Inferior parietal cortex (tissue), 1 donor: Measurements from ENCODE around the gene TRIM66.
"Not testable (repeated sequence)": the region's sequence is repeated elsewhere in the genome, so short reads cannot be mapped to it uniquely, and the experiment has no call there.

Source experiments
- DNase-seq: peaks from one replicate; pipeline ENCODE4 v3.0.0-alpha.2; 2016; ENCODE audit errors: extremely low spot score

TRIM66 gene

DNA sequence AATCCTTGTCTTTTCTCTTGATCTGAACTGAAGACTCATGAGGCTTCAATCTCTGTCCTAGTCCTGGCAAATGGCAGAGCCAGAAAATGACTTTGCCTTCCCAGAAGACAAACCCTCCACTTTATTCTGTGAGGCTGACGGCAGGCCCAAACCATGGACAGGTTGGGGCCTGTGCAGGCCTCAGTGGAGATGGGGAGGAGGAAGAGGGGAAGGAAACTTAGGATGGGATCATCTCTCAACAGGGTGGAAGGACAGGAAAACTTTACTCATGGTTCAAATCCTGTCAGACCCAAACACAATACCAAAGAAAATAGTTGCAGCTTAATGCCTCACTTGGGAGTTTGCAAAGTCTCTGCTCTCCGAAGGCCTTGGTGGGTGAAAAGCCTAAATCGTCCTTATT lies 10.0 kb upstream of the TRIM66 start:
- DNase-seq, result no peak

- no peak for DNase-seq
Measured at GRCh38 chr11:8691601-8692000, 9.1 kb upstream of the TRIM66 start.

- no peak for DNase-seq
Measured at GRCh38 chr11:8690374-8691342, 8.2 kb upstream of the TRIM66 start.

DNA sequence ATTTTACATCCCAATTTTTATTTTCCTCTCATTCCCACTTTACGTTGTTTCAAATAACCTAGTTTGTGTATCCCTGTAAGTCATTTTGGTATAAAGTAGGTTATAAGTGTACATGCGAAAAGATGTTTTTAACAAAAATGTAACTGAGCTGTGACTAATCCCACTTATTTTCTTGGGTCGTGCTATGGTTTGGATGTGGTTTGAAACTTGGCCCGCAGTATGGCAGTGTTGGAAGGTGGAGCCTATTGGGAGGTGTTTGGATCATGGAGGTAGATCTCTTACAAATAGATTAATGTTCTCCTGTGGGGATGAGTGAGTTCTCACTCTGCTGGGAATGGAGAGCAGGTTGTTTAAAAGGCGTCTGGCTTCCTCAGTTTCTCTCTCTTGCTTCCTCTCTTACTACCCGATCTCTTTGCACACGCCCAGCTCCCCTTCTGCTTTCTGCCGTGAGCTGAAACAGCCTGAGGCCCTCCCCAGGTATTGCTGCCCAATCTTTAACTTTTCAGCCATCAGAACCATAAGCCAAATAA lies 7.3 kb upstream of the TRIM66 start:
- no peak for DNase-seq

- peak; percentile 99 for DNase-seq
Measured at GRCh38 chr11:8688414-8689362, 6.2 kb upstream of the TRIM66 start.

DNA sequence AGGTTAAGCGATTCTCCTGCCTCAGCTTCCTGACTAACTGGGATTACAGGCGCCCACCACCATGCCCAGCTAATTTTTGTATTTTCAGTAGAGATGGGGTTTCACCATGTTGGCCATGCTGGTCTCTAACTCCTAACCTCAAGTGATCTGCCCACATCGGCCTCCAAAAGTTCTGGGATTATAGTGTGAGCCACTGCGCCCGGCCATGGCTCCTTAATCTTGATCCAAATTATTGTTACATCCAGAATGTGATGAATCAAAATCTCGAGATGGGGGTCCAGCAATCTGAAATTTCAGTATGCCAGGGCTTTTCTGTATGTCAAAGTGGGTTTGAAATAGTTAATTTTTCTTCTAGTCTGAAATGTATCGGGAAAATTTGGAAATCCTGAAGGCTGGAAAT lies 3.9 kb upstream of the TRIM66 start:
- no peak for DNase-seq

- DNase-seq, result no peak
Measured at GRCh38 chr11:8685820-8686219, 3.4 kb upstream of the TRIM66 start.

DNA sequence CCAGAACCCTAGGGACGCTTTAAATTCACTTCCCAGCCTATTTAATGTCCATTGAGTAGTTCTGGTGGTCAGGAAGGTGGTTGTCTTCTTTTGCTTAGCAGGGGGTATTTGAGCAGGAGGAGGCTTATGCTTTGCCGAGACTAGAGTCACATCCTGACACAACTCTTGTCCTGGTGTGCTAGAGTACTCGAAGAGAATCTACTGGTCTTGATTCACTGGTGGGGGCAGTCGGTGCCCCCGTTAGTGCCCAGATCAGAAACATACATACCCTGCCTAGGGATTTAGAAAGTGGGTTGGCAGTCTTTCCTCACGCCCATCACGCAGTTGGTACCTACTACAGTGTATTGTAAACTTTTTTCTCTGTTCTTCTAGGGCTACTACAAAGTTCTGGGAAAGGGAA lies 2.8 kb upstream of the TRIM66 start:
- DNase-seq, result no peak

GRCh38 chr11:8684600-8685290 lies 2.3 kb upstream of the TRIM66 start:
- DNase-seq, result no peak

DNA sequence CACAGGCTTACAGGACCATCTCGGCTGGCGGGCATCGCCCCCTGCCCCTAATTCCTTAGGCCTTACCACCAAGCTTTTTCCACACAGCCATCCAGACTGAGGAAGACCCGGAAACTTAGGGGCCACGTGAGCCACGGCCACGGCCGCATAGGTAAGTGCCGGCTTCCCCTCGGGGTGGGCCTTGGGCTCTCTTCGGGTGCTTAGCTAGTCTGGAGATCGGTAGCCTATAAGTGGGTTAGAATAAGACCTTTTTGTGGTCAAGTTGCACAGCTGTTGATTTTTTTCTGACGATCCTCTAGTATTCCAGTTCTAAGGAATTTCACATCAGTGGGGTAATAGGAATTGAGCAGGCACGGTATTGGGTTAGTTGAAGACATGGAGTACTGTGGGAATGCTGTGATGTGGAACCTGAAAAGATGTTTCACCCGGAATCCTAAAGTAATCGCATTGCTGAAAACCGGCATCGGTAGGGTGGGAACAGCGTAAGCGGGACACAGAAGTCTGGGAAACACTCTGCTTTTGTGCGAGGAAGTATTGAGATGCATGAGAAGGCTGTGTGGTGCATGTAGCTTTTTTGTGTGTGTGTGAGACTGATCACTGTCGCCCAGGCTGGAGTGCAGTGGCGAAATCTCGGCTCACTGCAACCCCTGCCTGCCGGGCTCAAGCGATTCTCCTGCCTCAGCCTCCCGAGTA lies 796 bp upstream of the TRIM66 start:
- DNase-seq, result no peak

GRCh38 chr11:8681837-8682302 lies 595 bp downstream of the TRIM66 start:
- DNase-seq, result peak; percentile 31

GRCh38 chr11:8679006-8679405 lies 3.5 kb downstream of the TRIM66 start:
- DNase-seq, result no peak

DNA sequence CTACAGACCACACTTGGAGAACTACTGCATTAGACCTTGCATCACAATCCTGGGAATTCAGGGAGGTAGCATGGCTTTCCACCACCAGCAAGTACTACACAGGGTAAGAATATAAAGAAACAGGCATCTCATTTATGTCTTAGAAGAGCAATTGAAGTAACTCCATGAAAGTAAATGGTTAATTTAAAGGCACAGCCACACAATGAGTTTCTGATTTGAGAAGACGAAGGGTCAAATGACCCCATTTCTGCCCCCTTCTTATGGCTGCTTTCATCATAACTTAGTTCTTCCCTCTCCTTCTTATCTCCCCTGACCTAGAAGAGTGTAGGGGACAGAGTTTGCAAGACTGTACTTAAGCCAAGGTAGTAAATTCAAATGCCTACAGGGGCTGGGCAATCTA lies 6.0 kb downstream of the TRIM66 start:
- no peak for DNase-seq

DNA sequence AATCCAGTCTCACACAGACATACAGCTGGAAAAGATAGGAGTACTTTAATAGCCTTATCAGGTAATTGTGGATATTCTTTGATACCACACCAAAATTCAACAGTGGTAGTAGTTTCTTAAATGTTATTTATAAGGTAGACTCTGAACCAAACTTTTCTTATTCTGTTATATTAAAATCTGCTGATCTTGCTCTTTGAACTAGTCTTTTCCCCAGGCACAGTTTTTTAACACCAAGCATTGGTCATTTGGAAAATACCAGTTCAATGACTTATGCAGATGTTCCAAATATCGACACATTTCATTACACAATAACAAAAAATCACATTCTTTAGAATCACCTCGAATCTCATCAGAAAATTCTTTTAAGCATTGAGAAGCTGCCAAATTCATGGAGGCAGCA lies 7.6 kb downstream of the TRIM66 start:
- no peak for DNase-seq

GRCh38 chr11:8672346-8672745 lies 10.1 kb downstream of the TRIM66 start:
- DNase-seq, result no peak

DNA sequence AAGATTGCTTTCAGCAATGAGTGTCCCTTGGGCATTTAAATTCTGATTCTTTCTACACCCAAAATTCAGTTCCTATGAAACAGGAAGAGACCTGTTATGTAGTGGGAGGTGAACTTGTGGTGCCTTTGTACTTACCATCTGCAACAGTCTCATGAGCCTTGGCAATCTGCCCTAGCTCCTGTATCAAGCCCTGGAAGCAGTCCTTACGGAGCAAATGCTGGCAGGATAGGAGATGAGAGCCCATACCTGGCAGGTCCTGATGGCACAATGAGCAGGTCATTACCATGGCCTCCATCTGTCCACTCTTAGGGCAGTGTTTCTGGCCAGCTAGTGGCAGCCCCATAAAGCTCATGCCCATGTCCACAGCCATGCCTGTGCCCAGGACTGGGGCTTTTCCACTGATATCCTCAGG lies 10.8 kb downstream of the TRIM66 start:
- no peak for DNase-seq

DNA sequence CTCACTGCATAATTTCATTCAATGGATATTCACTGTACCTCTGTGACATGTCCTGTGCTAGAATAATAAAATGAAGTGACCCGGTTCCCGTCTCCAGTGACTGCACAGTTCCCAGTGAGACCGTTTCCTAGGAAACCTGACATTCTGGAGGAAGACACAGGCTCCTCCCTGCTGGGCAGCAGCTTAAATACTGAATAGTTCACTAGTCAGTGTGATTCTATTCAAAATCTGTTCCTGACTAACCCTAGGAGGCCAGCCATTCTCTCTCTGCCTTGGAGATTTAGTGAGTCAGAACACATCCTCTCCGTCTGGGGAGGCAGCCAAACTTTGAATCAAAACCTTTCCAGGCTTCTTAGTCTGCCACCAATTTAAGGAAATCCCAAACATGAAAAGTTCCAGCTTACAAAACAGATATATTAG lies 11.3 kb downstream of the TRIM66 start:
- DNase-seq, result peak; percentile 77

GRCh38 chr11:8670081-8670480 lies 12.4 kb downstream of the TRIM66 start:
- DNase-seq, result not testable (repeated sequence)

DNA sequence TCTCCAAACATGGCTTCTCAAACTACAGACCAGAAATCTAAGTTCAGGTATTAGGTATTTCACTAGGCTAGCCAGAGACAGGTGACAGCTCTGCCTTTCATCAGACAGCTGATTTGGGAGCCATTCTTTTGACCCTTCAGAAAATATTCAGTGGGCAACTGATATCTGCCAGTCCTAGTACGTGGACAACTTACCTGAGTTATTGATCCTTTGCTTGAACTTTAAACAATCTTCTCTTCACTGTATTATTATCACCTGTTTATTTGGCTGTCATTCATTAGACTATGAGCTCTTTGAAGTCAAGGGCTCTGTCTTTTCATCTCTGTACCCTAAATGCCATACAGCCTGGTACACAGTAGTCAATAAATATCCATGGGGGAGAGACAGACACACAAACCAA lies 17.2 kb downstream of the TRIM66 start:
- no peak for DNase-seq

GRCh38 chr11:8661001-8661795 lies 21.3 kb downstream of the TRIM66 start:
- DNase-seq, result no peak
